Panc1 (cell line): ENCODE measurements around the gene KIF17.

Source experiments
- POLR2AphosphoS5 ChIP-seq: IDR thresholded peaks from 2 replicates; pipeline ENCODE4 v1.6.1; 2012; ENCODE audit warnings: mild to moderate bottlenecking, low read depth, low read length, moderate library complexity
- SIN3A ChIP-seq: IDR thresholded peaks from 2 replicates; pipeline ENCODE4 v1.6.1; 2012; ENCODE audit warnings: low read depth, mild to moderate bottlenecking, low read length, moderate library complexity, borderline replicate concordance; ENCODE audit not compliant: insufficient read depth
- TF ChIP-seq, protein P1 (sequence below): fragments of 450-650 bp; IDR thresholded peaks from 2 replicates; pipeline ENCODE4 v1.5.1; 2017; ENCODE audit warnings: mild to moderate bottlenecking
- TF ChIP-seq, protein P2 (sequence below), 2 experiments: IDR thresholded peaks; 2 replicates each; pipeline ENCODE4 v1.6.1; 2011 to 2012; ENCODE audit warnings: low read depth in 2 of 2, control low read depth in 1 of 2, low read length in 1 of 2, mild to moderate bottlenecking in 1 of 2, moderate library complexity in 1 of 2; ENCODE audit not compliant: insufficient read depth in 1 of 2

DNA sequence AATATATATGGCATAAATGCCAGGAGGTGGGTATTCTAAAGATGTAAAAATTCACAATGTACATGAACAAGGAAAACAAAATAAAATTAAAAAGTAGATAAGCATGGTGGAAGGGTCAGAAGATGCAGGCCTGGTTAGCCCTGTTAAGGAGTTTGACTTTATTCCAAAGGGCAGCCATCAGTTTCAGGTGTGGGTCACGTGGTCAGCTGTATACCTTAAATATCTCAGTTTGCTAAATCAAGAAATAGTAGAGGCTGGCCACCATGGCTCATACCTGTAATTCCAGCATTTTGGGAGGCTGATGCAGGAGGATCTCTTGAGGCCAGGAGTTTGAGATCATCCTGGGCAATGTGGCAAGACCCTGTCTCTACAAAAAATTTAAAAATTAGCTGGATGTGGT, 93.1 kb downstream of the KIF17 start:
- TF ChIP-seq, protein P1, sequence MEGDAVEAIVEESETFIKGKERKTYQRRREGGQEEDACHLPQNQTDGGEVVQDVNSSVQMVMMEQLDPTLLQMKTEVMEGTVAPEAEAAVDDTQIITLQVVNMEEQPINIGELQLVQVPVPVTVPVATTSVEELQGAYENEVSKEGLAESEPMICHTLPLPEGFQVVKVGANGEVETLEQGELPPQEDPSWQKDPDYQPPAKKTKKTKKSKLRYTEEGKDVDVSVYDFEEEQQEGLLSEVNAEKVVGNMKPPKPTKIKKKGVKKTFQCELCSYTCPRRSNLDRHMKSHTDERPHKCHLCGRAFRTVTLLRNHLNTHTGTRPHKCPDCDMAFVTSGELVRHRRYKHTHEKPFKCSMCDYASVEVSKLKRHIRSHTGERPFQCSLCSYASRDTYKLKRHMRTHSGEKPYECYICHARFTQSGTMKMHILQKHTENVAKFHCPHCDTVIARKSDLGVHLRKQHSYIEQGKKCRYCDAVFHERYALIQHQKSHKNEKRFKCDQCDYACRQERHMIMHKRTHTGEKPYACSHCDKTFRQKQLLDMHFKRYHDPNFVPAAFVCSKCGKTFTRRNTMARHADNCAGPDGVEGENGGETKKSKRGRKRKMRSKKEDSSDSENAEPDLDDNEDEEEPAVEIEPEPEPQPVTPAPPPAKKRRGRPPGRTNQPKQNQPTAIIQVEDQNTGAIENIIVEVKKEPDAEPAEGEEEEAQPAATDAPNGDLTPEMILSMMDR: no peak
- TF ChIP-seq POLR2AphosphoS5: no peak
- no peak for TF ChIP-seq SIN3A
- TF ChIP-seq, protein P2, sequence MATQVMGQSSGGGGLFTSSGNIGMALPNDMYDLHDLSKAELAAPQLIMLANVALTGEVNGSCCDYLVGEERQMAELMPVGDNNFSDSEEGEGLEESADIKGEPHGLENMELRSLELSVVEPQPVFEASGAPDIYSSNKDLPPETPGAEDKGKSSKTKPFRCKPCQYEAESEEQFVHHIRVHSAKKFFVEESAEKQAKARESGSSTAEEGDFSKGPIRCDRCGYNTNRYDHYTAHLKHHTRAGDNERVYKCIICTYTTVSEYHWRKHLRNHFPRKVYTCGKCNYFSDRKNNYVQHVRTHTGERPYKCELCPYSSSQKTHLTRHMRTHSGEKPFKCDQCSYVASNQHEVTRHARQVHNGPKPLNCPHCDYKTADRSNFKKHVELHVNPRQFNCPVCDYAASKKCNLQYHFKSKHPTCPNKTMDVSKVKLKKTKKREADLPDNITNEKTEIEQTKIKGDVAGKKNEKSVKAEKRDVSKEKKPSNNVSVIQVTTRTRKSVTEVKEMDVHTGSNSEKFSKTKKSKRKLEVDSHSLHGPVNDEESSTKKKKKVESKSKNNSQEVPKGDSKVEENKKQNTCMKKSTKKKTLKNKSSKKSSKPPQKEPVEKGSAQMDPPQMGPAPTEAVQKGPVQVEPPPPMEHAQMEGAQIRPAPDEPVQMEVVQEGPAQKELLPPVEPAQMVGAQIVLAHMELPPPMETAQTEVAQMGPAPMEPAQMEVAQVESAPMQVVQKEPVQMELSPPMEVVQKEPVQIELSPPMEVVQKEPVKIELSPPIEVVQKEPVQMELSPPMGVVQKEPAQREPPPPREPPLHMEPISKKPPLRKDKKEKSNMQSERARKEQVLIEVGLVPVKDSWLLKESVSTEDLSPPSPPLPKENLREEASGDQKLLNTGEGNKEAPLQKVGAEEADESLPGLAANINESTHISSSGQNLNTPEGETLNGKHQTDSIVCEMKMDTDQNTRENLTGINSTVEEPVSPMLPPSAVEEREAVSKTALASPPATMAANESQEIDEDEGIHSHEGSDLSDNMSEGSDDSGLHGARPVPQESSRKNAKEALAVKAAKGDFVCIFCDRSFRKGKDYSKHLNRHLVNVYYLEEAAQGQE (IDR thresholded peaks at IDR 0.05; ENCODE audit: insufficient read depth in 1 of 2, low read depth in 2 of 2, low read length in 1 of 2): no peak
